HCT116 (cell line): ENCODE results near the gene USP15.

Experiments used
- CEBPB ChIP-seq: IDR thresholded peaks from 2 replicates; pipeline ENCODE4 v1.6.1; 2012; ENCODE audit warnings: low read depth
- CTCF ChIP-seq, 3 experiments: fragments of 200-600 bp in 1 of 3; sonication (generic) in 1 of 3; IDR thresholded peaks in 2 of 3; conservative IDR thresholded peaks in 1 of 3; 2 replicates each; pipeline ENCODE4 v1.5.1; 2012 to 2017; ENCODE audit warnings: low read depth in 2 of 3, low read length in 2 of 3, antibody characterized with exemption in 1 of 3, borderline replicate concordance in 1 of 3, control low read depth in 1 of 3, mild to moderate bottlenecking in 1 of 3, mixed read lengths in 1 of 3, mixed run types in 1 of 3, moderate library complexity in 1 of 3; ENCODE audit not compliant: insufficient read depth in 1 of 3
- EZH2 ChIP-seq: fragments of 200-600 bp; sonication (generic); IDR thresholded peaks from 2 replicates; pipeline ENCODE4 v1.6.1; 2017; ENCODE audit warnings: antibody characterized with exemption, mixed run types
- POLR2A ChIP-seq: IDR thresholded peaks from 2 replicates; pipeline ENCODE4 v1.7.0; 2011; ENCODE audit warnings: borderline replicate concordance; ENCODE audit not compliant: insufficient read depth, insufficient read length; ENCODE audit errors: extremely low read depth
- POLR2AphosphoS5 ChIP-seq: IDR thresholded peaks from 2 replicates; pipeline ENCODE4 v1.6.1; 2011; ENCODE audit warnings: mild to moderate bottlenecking, low read depth, low read length, moderate library complexity
- SP1 ChIP-seq: IDR thresholded peaks from 2 replicates; pipeline ENCODE4 v1.6.1; 2012; ENCODE audit warnings: low read depth
- YY1 ChIP-seq: IDR thresholded peaks from 2 replicates; pipeline ENCODE4 v1.6.1; 2011; ENCODE audit warnings: low read length, low read depth, moderate library complexity, mild to moderate bottlenecking; ENCODE audit not compliant: insufficient replicate concordance; ENCODE audit errors: extremely low read depth
- ZNF274 ChIP-seq: fragments of 200-500 bp; sonication (Bioruptor generic); IDR thresholded peaks from 2 replicates; pipeline ENCODE4 v1.6.1; 2014; ENCODE audit warnings: mild to moderate bottlenecking, low read depth, low read length, inconsistent platforms

- TF ChIP-seq POLR2AphosphoS5 (no peak), POLR2A (no peak), EZH2 (no peak), CTCF (IDR thresholded peaks at IDR 0.05 in 2 of 3, conservative IDR thresholded peaks at IDR 0.05 in 1 of 3; ENCODE audit: borderline replicate concordance in 1 of 3, insufficient read depth in 1 of 3, low read depth in 2 of 3, low read length in 2 of 3) (no peak), ZNF274 (no peak), CEBPB (no peak), YY1 (no peak), SP1 (no peak)
Measured at GRCh38 chr12:62305778-62306177, 45.6 kb downstream of the USP15 start.
